Measurements from ENCODE around the gene PTPRD. TPM values are rescaled to one million over a fixed set of nuclear protein-coding genes. Genes with fewer than 3 reads are reported as not detected.

PTPRD gene
- total and polyA plus RNA-seq, 9 of the 15 experiments (the other 6 are each of a cell fraction or from before 2014, with no cell fraction given): 0.11 TPM; not detected in 8

GRCh38 chr9:8694983-8695588 is 1917.7 kb downstream of the PTPRD start:
- H3K27ac ChIP-seq (ENCODE audit: extremely low read depth, low read depth, low read length): no peak overlapping the region
- H3K36me3 ChIP-seq (ENCODE audit: control insufficient read depth, insufficient read depth, low read length): no peaks in the 10 kb centered on the region
- ATAC-seq (no peak), DNase-seq (ENCODE audit: extremely low read depth in 1 of 4, low spot score in 3 of 4) (no peak), FAIRE-seq (no peak)
- TF ChIP-seq LARP7 (IDR thresholded peaks at IDR 0.05) (no peak), ZNF780A (CRISPR knock-in tag; IDR thresholded peaks at IDR 0.05) (no peak), NCOA6 (IDR thresholded peaks at IDR 0.05) (no peak), E2F3 (CRISPR knock-in tag; IDR thresholded peaks at IDR 0.05) (no peak), MXD1 (CRISPR knock-in tag; IDR thresholded peaks at IDR 0.05; ENCODE audit: borderline replicate concordance, poor library complexity, severe bottlenecking) (no peak), SP2 (IDR thresholded peaks at IDR 0.05; ENCODE audit: extremely low read depth, low read depth, low read length, poor library complexity, severe bottlenecking) (no peak), GABPB2 (CRISPR knock-in tag; conservative IDR thresholded peaks at IDR 0.05) (no peak), PHB2 (IDR thresholded peaks at IDR 0.05; ENCODE audit: low read depth) (no peak)
- no peak overlapping the region for H3K4me3 ChIP-seq
- H3K9me3 ChIP-seq (replicated peaks; ENCODE audit: control insufficient read depth, insufficient read depth, low read depth, low read length): no peaks in the 10 kb centered on the region
- H3K27me3 ChIP-seq (ENCODE audit: control insufficient read depth in 2 of 2, insufficient read depth in 2 of 2, low read length in 2 of 2): no peaks in the 10 kb centered on the region
- ChIA-PET POLR2A (no interaction called here), CTCF (ENCODE audit: low intra/inter-chr PET ratio) (no interaction called here)
- no peaks in the 10 kb centered on the region for H4K20me1 ChIP-seq (replicated peaks; ENCODE audit: control insufficient read depth, insufficient read depth, low read length)
- no peak overlapping the region for H3K4me2 ChIP-seq (ENCODE audit: insufficient read depth, low read length)
- H2AFZ ChIP-seq (ENCODE audit: low read depth, low read length): no peak overlapping the region
- no peak overlapping the region for H3K9ac ChIP-seq (ENCODE audit: insufficient read depth in 1 of 2, low read depth in 2 of 2, low read length in 2 of 2)
- no peaks in the 10 kb centered on the region for H3K9me1 ChIP-seq (ENCODE audit: control insufficient read depth, insufficient read depth, low read length)
- intact Hi-C loops (cut with micrococcal nuclease) (no loop called here), in situ Hi-C loops (cut with MboI) (no loop called here)
- BruUV-seq (replicated peaks): no TSS peak
- no peaks in the 10 kb centered on the region for H3K79me2 ChIP-seq (ENCODE audit: control insufficient read depth, insufficient read depth, low read length)
- 0% methylated on average over 2 of the region's 4 CpGs for WGBS (ENCODE audit: insufficient coverage, low coverage, missing lambda C conversion rate)
- no peaks in the 10 kb centered on the region for H3K4me1 ChIP-seq (replicated peaks in 1 of 2; ENCODE audit: control insufficient read depth in 2 of 2, insufficient read depth in 2 of 2, low read length in 2 of 2)
